DND-41 (cell line): ENCODE results near the gene ZBED1.

Experiments used
- EZH2 ChIP-seq: IDR thresholded peaks from 3 replicates; pipeline ENCODE4 v1.6.1; 2012; ENCODE audit warnings: borderline replicate concordance, low read depth, mild to moderate bottlenecking, moderate library complexity, low read length, inconsistent platforms; ENCODE audit not compliant: severe bottlenecking
- TF ChIP-seq, protein P1 (sequence below): IDR thresholded peaks from 2 replicates; pipeline ENCODE4 v1.5.1; 2012; ENCODE audit warnings: borderline replicate concordance, low read length, moderate library complexity, mild to moderate bottlenecking; ENCODE audit not compliant: poor library complexity, severe bottlenecking; ENCODE audit errors: extremely low read depth

DNA sequence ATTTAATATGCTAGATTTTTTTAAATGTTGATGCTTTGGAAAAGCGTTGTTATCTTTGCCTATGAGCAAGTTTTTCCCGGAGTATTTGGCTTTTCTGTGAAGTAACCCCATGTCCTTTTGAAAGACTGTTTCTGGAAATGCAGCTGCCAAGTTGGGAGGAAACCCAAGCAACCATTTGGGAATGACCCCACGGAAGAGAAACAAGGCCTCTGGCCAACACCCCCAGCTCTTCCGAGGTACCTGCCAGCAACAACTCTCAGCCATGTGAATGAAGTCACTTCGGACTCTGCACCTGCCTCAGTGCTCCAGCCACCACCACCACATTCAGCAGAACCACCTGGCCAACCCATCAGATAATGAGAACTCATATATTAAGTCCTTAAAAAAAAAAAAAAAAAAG lies 36.2 kb upstream of the ZBED1 start:
- no peak for TF ChIP-seq EZH2
- TF ChIP-seq, protein P1, sequence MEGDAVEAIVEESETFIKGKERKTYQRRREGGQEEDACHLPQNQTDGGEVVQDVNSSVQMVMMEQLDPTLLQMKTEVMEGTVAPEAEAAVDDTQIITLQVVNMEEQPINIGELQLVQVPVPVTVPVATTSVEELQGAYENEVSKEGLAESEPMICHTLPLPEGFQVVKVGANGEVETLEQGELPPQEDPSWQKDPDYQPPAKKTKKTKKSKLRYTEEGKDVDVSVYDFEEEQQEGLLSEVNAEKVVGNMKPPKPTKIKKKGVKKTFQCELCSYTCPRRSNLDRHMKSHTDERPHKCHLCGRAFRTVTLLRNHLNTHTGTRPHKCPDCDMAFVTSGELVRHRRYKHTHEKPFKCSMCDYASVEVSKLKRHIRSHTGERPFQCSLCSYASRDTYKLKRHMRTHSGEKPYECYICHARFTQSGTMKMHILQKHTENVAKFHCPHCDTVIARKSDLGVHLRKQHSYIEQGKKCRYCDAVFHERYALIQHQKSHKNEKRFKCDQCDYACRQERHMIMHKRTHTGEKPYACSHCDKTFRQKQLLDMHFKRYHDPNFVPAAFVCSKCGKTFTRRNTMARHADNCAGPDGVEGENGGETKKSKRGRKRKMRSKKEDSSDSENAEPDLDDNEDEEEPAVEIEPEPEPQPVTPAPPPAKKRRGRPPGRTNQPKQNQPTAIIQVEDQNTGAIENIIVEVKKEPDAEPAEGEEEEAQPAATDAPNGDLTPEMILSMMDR: no peak
